ENCODE data around the gene CBLN2. TPM values are rescaled to one million over a fixed set of nuclear protein-coding genes. Genes with fewer than 3 reads are reported as not detected.

Gene CBLN2
- total and polyA plus RNA-seq, 2 experiments from 2014 or later: not detected

- no peak overlapping the region for H3K27ac Mint-ChIP-seq
- Histone ChIP-seq H4K20me1 (replicated peaks; ENCODE audit: insufficient read depth) (no peaks in the 10 kb centered on the region), H3K27ac (ENCODE audit: low read depth) (no peak overlapping the region), H3K4me3 (no peak overlapping the region), H3K36me3 (ENCODE audit: insufficient read depth) (peaks cover 5% of the 10 kb centered on the region), H2AFZ (no peak overlapping the region), H3K27me3 (ENCODE audit: insufficient read depth) (no peaks in the 10 kb centered on the region), H3K9me2 (ENCODE audit: insufficient read depth) (no peaks in the 10 kb centered on the region), H3K4me1 (ENCODE audit: insufficient read depth) (no peaks in the 10 kb centered on the region), H3K4me2 (no peak overlapping the region), H3K79me2 (replicated peaks; ENCODE audit: insufficient read depth) (no peaks in the 10 kb centered on the region), H3F3A (replicated peaks; ENCODE audit: low read depth) (no peaks in the 10 kb centered on the region)
- H3K27me3 Mint-ChIP-seq (ENCODE audit: insufficient read depth, low read depth, poor library complexity): peaks cover 3% of the 10 kb centered on the region
- H3K36me3 Mint-ChIP-seq (ENCODE audit: low read depth): peaks cover 39% of the 10 kb centered on the region
- H3K9me3 Mint-ChIP-seq: peaks cover 87% of the 10 kb centered on the region
- TF ChIP-seq REST (IDR thresholded peaks at IDR 0.05; ENCODE audit: unreplicated experiment): no peak
- no peak for TF ChIP-seq STAT1 (IDR thresholded peaks at IDR 0.05; ENCODE audit: unreplicated experiment)
- no peak for TF ChIP-seq NANOG (IDR thresholded peaks at IDR 0.05; ENCODE audit: borderline replicate concordance)
- no peak for TF ChIP-seq JUNB (IDR thresholded peaks at IDR 0.05; ENCODE audit: unreplicated experiment)
- no peak for TF ChIP-seq ZNF114 (CRISPR knock-in tag; IDR thresholded peaks at IDR 0.05)
- no peak for TF ChIP-seq ZNF462 (CRISPR knock-in tag; IDR thresholded peaks at IDR 0.05)
- no peak for TF ChIP-seq CTCF (conservative IDR thresholded peaks at IDR 0.05; ENCODE audit: low read depth in 2 of 2)
- TF ChIP-seq CREB1 (CRISPR knock-in tag; IDR thresholded peaks at IDR 0.05; ENCODE audit: low read depth): no peak
- no peak for TF ChIP-seq POLR2AphosphoS5 (IDR thresholded peaks at IDR 0.05; ENCODE audit: low read depth)
- no peak for TF ChIP-seq ZNF331 (CRISPR knock-in tag; IDR thresholded peaks at IDR 0.05; ENCODE audit: low read depth)
- TF ChIP-seq EZH2phosphoT487 (IDR thresholded peaks at IDR 0.05; ENCODE audit: unreplicated experiment): no peak
- TF ChIP-seq ETS1 (IDR thresholded peaks at IDR 0.05): no peak
- no peaks in the 10 kb centered on the region for H3K4me1 Mint-ChIP-seq
- H3K4me3 Mint-ChIP-seq: no peak overlapping the region
- ATAC-seq (no peak), DNase-seq (ENCODE audit: low spot score) (no peak)
Measured at GRCh38 chr18:72504866-72505265, 39.3 kb downstream of the CBLN2 start.

All from GM23338 (cell line).